ENCODE data around the gene PPP1R14C.

Gene PPP1R14C

GRCh38 chr6:150254770-150255169 lies 111.9 kb downstream of the PPP1R14C start:
- POLR2A ChIA-PET: no interaction called here
- CTCF ChIA-PET: no interaction called here
- 100% methylated on average over 1 of the region's 4 CpGs for WGBS (ENCODE audit: insufficient coverage)

GRCh38 chr6:150255840-150256239 lies 113.0 kb downstream of the PPP1R14C start:
- H3K36me3 ChIP-seq (ENCODE audit: control insufficient read depth in 4 of 4, insufficient read depth in 4 of 4, low read length in 3 of 4): no peaks in the 10 kb centered on the region
- no peak overlapping the region for H3K27ac ChIP-seq (ENCODE audit: insufficient read depth in 1 of 2, low read depth in 1 of 2, low read length in 2 of 2, poor library complexity in 1 of 2, severe bottlenecking in 2 of 2)
- H3K27me3 ChIP-seq (replicated peaks in 2 of 5; ENCODE audit: control insufficient read depth in 4 of 5, insufficient read depth in 5 of 5, low read length in 4 of 5): peaks cover 0 to 7% (median 0%) of the 10 kb centered on the region in 5 experiments
- 98% methylated on average over 6 of the region's 9 CpGs for whole genome bisulfite sequencing (ENCODE audit: insufficient coverage)
- H3K4me3 ChIP-seq (ENCODE audit: control insufficient read depth in 1 of 7, extremely low read depth in 1 of 7, insufficient read depth in 4 of 7, low read depth in 2 of 7, low read length in 6 of 7): no peak overlapping the region
- POLR2A ChIA-PET: no interaction called here
- H3K9me3 ChIP-seq (ENCODE audit: control extremely low read depth in 1 of 5, control insufficient read depth in 4 of 5, insufficient read depth in 2 of 5, low read depth in 1 of 5, low read length in 4 of 5): peaks cover 0 to 3% (median 0%) of the 10 kb centered on the region in 5 experiments
- CTCF ChIA-PET: no interaction called here
- DNase-seq: no peak
- H3K4me1 ChIP-seq (ENCODE audit: control extremely low read depth in 1 of 4, control insufficient read depth in 4 of 4, insufficient read depth in 4 of 4, low read length in 3 of 4): no peaks in the 10 kb centered on the region

More at GRCh38 chr6:150254770-150255169, 111.9 kb downstream of the PPP1R14C start:
- peaks cover 0 to 5% (median 0%) of the 10 kb centered on the region in 5 experiments for H3K27me3 ChIP-seq (replicated peaks in 2 of 5; ENCODE audit: control insufficient read depth in 4 of 5, insufficient read depth in 5 of 5, low read length in 4 of 5)
- peaks cover 0 to 3% (median 0%) of the 10 kb centered on the region in 5 experiments for H3K9me3 ChIP-seq (ENCODE audit: control extremely low read depth in 1 of 5, control insufficient read depth in 4 of 5, insufficient read depth in 2 of 5, low read depth in 1 of 5, low read length in 4 of 5)
- no peaks in the 10 kb centered on the region for H3K4me1 ChIP-seq (ENCODE audit: control extremely low read depth in 1 of 4, control insufficient read depth in 4 of 4, insufficient read depth in 4 of 4, low read length in 3 of 4)
- DNase-seq: no peak
- no peak overlapping the region for H3K4me3 ChIP-seq (ENCODE audit: control insufficient read depth in 1 of 7, extremely low read depth in 1 of 7, insufficient read depth in 4 of 7, low read depth in 2 of 7, low read length in 6 of 7)
- no peaks in the 10 kb centered on the region for H3K36me3 ChIP-seq (ENCODE audit: control insufficient read depth in 4 of 4, insufficient read depth in 4 of 4, low read length in 3 of 4)
- H3K27ac ChIP-seq (ENCODE audit: insufficient read depth in 1 of 2, low read depth in 1 of 2, low read length in 2 of 2, poor library complexity in 1 of 2, severe bottlenecking in 2 of 2): no peak overlapping the region

- Histone ChIP-seq H3K4me1 (ENCODE audit: control extremely low read depth in 1 of 4, control insufficient read depth in 4 of 4, insufficient read depth in 4 of 4, low read length in 3 of 4) (no peaks in the 10 kb centered on the region), H3K27ac (ENCODE audit: insufficient read depth in 1 of 2, low read depth in 1 of 2, low read length in 2 of 2, poor library complexity in 1 of 2, severe bottlenecking in 2 of 2) (no peak overlapping the region), H3K4me3 (ENCODE audit: control insufficient read depth in 1 of 7, extremely low read depth in 1 of 7, insufficient read depth in 4 of 7, low read depth in 2 of 7, low read length in 6 of 7) (no peak overlapping the region), H3K9me3 (ENCODE audit: control extremely low read depth in 1 of 5, control insufficient read depth in 4 of 5, insufficient read depth in 2 of 5, low read depth in 1 of 5, low read length in 4 of 5) (peaks cover 0 to 3% (median 0%) of the 10 kb centered on the region in 5 experiments), H3K36me3 (ENCODE audit: control insufficient read depth in 4 of 4, insufficient read depth in 4 of 4, low read length in 3 of 4) (no peaks in the 10 kb centered on the region), H3K27me3 (replicated peaks in 2 of 5; ENCODE audit: control insufficient read depth in 4 of 5, insufficient read depth in 5 of 5, low read length in 4 of 5) (peaks cover 0 to 7% (median 0%) of the 10 kb centered on the region in 5 experiments)
- ChIA-PET CTCF (interaction anchor here (1.7 kb wide), 1 partner anchor 40 kb away, joined by 5 read pairs; no protein-coding TSS in a partner anchor), POLR2A (no interaction called here)
- DNase-seq: no peak
- WGBS (ENCODE audit: insufficient coverage): 100% methylated on average over 3 of the region's 8 CpGs
Measured at GRCh38 chr6:150256618-150257272, 113.9 kb downstream of the PPP1R14C start.

- H3K4me1 ChIP-seq (ENCODE audit: control extremely low read depth in 1 of 4, control insufficient read depth in 4 of 4, insufficient read depth in 4 of 4, low read length in 3 of 4): no peaks in the 10 kb centered on the region
- no peaks in the 10 kb centered on the region for H3K9me3 ChIP-seq (ENCODE audit: control extremely low read depth in 1 of 5, control insufficient read depth in 4 of 5, insufficient read depth in 2 of 5, low read depth in 1 of 5, low read length in 4 of 5)
- CTCF ChIA-PET: interaction anchor here (1.1 to 1.7 kb wide), 2 partner anchors 19 to 39 kb away, joined by 3 to 5 read pairs; no protein-coding TSS in a partner anchor
- no CpG with 5 or more reads among the region's 5 CpGs for WGBS (ENCODE audit: insufficient coverage)
- no peak overlapping the region for H3K4me3 ChIP-seq (ENCODE audit: control insufficient read depth in 1 of 7, extremely low read depth in 1 of 7, insufficient read depth in 4 of 7, low read depth in 2 of 7, low read length in 6 of 7)
- POLR2A ChIA-PET: no interaction called here
- no peak overlapping the region for H3K27ac ChIP-seq (ENCODE audit: insufficient read depth in 1 of 2, low read depth in 1 of 2, low read length in 2 of 2, poor library complexity in 1 of 2, severe bottlenecking in 2 of 2)
- no peaks in the 10 kb centered on the region for H3K36me3 ChIP-seq (ENCODE audit: control insufficient read depth in 4 of 4, insufficient read depth in 4 of 4, low read length in 3 of 4)
- no peak for DNase-seq
- peaks cover 0 to 7% (median 0%) of the 10 kb centered on the region in 5 experiments for H3K27me3 ChIP-seq (replicated peaks in 2 of 5; ENCODE audit: control insufficient read depth in 4 of 5, insufficient read depth in 5 of 5, low read length in 4 of 5)
Measured at GRCh38 chr6:150258381-150258780, 115.5 kb downstream of the PPP1R14C start.

DNA sequence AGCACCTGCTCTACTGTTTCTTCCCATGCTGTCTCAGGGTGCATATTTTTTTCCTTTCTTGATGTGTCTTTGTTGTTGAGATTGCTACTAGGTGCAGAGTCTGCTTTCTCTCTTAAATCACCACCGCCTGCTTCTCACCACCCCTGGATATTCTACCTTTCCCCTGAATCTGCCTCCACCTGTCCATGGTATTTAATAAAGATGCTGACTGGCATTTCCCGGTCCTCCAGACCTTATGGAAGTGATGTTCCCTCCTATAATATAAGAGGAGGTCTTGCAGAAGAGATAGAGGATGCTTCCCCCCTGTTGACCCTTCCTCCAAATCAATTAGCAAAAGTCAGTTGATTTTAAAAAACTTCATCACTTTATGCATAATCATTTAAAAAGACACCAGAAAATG lies 118.1 kb downstream of the PPP1R14C start:
- H3K9me3 ChIP-seq (ENCODE audit: control extremely low read depth in 1 of 5, control insufficient read depth in 4 of 5, insufficient read depth in 2 of 5, low read depth in 1 of 5, low read length in 4 of 5): peaks cover 0 to 2% (median 0%) of the 10 kb centered on the region in 5 experiments
- H3K4me1 ChIP-seq (ENCODE audit: control extremely low read depth in 1 of 4, control insufficient read depth in 4 of 4, insufficient read depth in 4 of 4, low read length in 3 of 4): peaks cover 0 to 4% (median 0%) of the 10 kb centered on the region in 4 experiments
- ChIA-PET CTCF (no interaction called here), POLR2A (no interaction called here)
- DNase-seq: no peak
- WGBS (ENCODE audit: insufficient coverage): no CpG with 5 or more reads among the region's 2 CpGs
- no peak overlapping the region for H3K27ac ChIP-seq (ENCODE audit: insufficient read depth in 1 of 2, low read depth in 1 of 2, low read length in 2 of 2, poor library complexity in 1 of 2, severe bottlenecking in 2 of 2)
- H3K36me3 ChIP-seq (ENCODE audit: control insufficient read depth in 4 of 4, insufficient read depth in 4 of 4, low read length in 3 of 4): no peaks in the 10 kb centered on the region
- peaks cover 0 to 3% (median 0%) of the 10 kb centered on the region in 5 experiments for H3K27me3 ChIP-seq (replicated peaks in 2 of 5; ENCODE audit: control insufficient read depth in 4 of 5, insufficient read depth in 5 of 5, low read length in 4 of 5)
- no peak overlapping the region for H3K4me3 ChIP-seq (ENCODE audit: control insufficient read depth in 1 of 7, extremely low read depth in 1 of 7, insufficient read depth in 4 of 7, low read depth in 2 of 7, low read length in 6 of 7)

- no peaks in the 10 kb centered on the region for H3K36me3 ChIP-seq (ENCODE audit: control insufficient read depth in 4 of 4, insufficient read depth in 4 of 4, low read length in 3 of 4)
- ChIA-PET CTCF (interaction anchor here (1.4 kb wide), 1 partner anchor 35 kb away, joined by 4 read pairs; no protein-coding TSS in a partner anchor), POLR2A (no interaction called here)
- peaks cover 0 to 3% (median 0%) of the 10 kb centered on the region in 5 experiments for H3K27me3 ChIP-seq (replicated peaks in 2 of 5; ENCODE audit: control insufficient read depth in 4 of 5, insufficient read depth in 5 of 5, low read length in 4 of 5)
- H3K9me3 ChIP-seq (ENCODE audit: control extremely low read depth in 1 of 5, control insufficient read depth in 4 of 5, insufficient read depth in 2 of 5, low read depth in 1 of 5, low read length in 4 of 5): peaks cover 0 to 2% (median 0%) of the 10 kb centered on the region in 5 experiments
- peaks cover 0 to 4% (median 0%) of the 10 kb centered on the region in 4 experiments for H3K4me1 ChIP-seq (ENCODE audit: control extremely low read depth in 1 of 4, control insufficient read depth in 4 of 4, insufficient read depth in 4 of 4, low read length in 3 of 4)
- H3K27ac ChIP-seq (ENCODE audit: insufficient read depth in 1 of 2, low read depth in 1 of 2, low read length in 2 of 2, poor library complexity in 1 of 2, severe bottlenecking in 2 of 2): no peak overlapping the region
- H3K4me3 ChIP-seq (ENCODE audit: control insufficient read depth in 1 of 7, extremely low read depth in 1 of 7, insufficient read depth in 4 of 7, low read depth in 2 of 7, low read length in 6 of 7): no peak overlapping the region
- no peak for DNase-seq
- 93% methylated on average over 16 of the region's 16 CpGs for WGBS (ENCODE audit: insufficient coverage)
Measured at GRCh38 chr6:150261997-150262697, 119.3 kb downstream of the PPP1R14C start.

Measured in common myeloid progenitor, CD34-positive (primary cell).